Measurements from ENCODE around the gene GPX6.

DNA sequence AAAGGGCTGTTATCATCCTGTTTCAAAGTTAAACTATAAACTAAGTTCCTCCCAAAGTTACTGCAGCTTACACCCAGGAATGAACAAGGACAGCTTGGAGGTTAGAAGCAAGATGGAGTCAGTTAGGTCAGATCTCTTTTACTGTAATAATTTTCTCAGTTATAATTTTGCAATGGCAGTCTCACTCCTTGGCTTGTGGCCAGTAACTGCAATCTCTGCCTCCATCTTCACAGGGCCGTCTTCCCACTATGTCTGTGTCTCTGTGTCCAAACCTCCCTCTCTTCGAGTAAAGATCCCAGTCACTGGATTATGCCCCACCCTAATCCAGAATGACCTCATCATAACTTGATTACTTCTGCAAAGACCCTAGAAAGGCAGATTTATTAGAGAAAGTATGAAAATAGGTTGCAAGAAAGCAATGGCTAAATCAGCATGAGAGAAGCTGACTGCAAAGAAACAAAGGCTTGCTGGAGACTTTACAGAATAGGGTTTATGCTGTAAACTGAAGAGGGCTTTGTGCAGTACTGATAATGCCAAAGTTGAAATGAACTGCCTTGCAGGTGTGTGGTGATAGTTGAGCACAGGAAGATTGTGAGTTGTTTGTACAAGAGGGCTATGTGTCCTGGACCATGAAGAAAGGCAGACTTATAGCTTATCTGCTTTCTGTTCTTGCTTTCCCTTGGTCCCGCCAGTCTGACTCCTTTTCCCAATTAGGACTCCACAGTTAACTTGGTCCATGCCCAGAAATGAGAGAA, 28.4 kb downstream of the GPX6 start:
- TF ChIP-seq, protein P1, sequence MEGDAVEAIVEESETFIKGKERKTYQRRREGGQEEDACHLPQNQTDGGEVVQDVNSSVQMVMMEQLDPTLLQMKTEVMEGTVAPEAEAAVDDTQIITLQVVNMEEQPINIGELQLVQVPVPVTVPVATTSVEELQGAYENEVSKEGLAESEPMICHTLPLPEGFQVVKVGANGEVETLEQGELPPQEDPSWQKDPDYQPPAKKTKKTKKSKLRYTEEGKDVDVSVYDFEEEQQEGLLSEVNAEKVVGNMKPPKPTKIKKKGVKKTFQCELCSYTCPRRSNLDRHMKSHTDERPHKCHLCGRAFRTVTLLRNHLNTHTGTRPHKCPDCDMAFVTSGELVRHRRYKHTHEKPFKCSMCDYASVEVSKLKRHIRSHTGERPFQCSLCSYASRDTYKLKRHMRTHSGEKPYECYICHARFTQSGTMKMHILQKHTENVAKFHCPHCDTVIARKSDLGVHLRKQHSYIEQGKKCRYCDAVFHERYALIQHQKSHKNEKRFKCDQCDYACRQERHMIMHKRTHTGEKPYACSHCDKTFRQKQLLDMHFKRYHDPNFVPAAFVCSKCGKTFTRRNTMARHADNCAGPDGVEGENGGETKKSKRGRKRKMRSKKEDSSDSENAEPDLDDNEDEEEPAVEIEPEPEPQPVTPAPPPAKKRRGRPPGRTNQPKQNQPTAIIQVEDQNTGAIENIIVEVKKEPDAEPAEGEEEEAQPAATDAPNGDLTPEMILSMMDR (IDR thresholded peaks at IDR 0.05; ENCODE audit: extremely low read depth in 1 of 2, insufficient read depth in 1 of 2, low read depth in 1 of 2, low read length in 2 of 2), result no peak
- no peak for TF ChIP-seq POLR2AphosphoS5 (IDR thresholded peaks at IDR 0.05; ENCODE audit: insufficient read depth, low read depth, low read length)
- TF ChIP-seq POLR2A (IDR thresholded peaks at IDR 0.05; ENCODE audit: low read depth, low read length), result no peak
- TF ChIP-seq MYC (IDR thresholded peaks at IDR 0.05; ENCODE audit: low read depth, low read length), result no peak

Measured in endothelial cell of umbilical vein (primary cell).